HepG2 (cell line): ENCODE measurements around the gene FKBP1B. TPM values are rescaled to one million over a fixed set of nuclear protein-coding genes. Genes with fewer than 3 reads are reported as not detected.
A peak's percentile ranks its signal among the peaks of the same experiment; 100 is the strongest.

Source experiments
- HDAC2 ChIP-seq: sonication (generic); formaldehyde crosslinking; IDR thresholded peaks from 2 replicates; pipeline ENCODE4 v1.4.0; 2020; ENCODE audit warnings: missing genetic modification reagents
- HNF1B ChIP-seq: sonication (generic); formaldehyde crosslinking; IDR thresholded peaks from 2 replicates; pipeline ENCODE4 v1.5.1; 2020; ENCODE audit warnings: mild to moderate bottlenecking, moderate library complexity, missing genetic modification reagents
- KDM1A ChIP-seq: IDR thresholded peaks from 2 replicates; pipeline ENCODE4 v1.6.1; 2016; ENCODE audit warnings: missing compliant biosample characterization
- REXO4 ChIP-seq: sonication (generic); formaldehyde crosslinking; IDR thresholded peaks from 2 replicates; pipeline ENCODE4 v1.8.0; 2022; ENCODE audit warnings: missing genetic modification reagents, mild to moderate bottlenecking, borderline replicate concordance
- RNF219 ChIP-seq: sonication (generic); formaldehyde crosslinking; IDR thresholded peaks from 2 replicates; pipeline ENCODE4 v1.5.0; 2020; ENCODE audit warnings: mild to moderate bottlenecking, missing genetic modification reagents
- SRSF1 ChIP-seq: fragments of 200-400 bp; formaldehyde crosslinking; optimal IDR thresholded peaks from 2 replicates; pipeline ENCODE3; 2017; ENCODE audit warnings: mild to moderate bottlenecking, low read depth, low read length, moderate library complexity
- ZBTB7A ChIP-seq: sonication (generic); formaldehyde crosslinking; IDR thresholded peaks from 2 replicates; pipeline ENCODE4 v1.8.0; 2022; ENCODE audit warnings: mild to moderate bottlenecking, missing genetic modification reagents
- ZFP41 ChIP-seq: sonication (generic); formaldehyde crosslinking; IDR thresholded peaks from 2 replicates; pipeline ENCODE4 v1.4.0; 2020; ENCODE audit warnings: mild to moderate bottlenecking, missing genetic modification reagents, borderline replicate concordance
- ZNF17 ChIP-seq: sonication (generic); formaldehyde crosslinking; IDR thresholded peaks from 2 replicates; pipeline ENCODE4 v1.5.0; 2020; ENCODE audit warnings: mild to moderate bottlenecking, missing genetic modification reagents
- ZNF20 ChIP-seq: sonication (generic); formaldehyde crosslinking; IDR thresholded peaks from 2 replicates; pipeline ENCODE4 v1.4.0; 2020; ENCODE audit warnings: mild to moderate bottlenecking, moderate library complexity, missing genetic modification reagents
- ZNF282 ChIP-seq: fragments of 450-650 bp; IDR thresholded peaks from 2 replicates; pipeline ENCODE4 v1.6.1; 2018; ENCODE audit not compliant: partially characterized antibody
- ZNF317 ChIP-seq: sonication (generic); formaldehyde crosslinking; IDR thresholded peaks from 2 replicates; pipeline ENCODE4 v1.5.0; 2020; ENCODE audit warnings: mild to moderate bottlenecking, missing genetic modification reagents
- ZNF513 ChIP-seq: sonication (generic); formaldehyde crosslinking; conservative IDR thresholded peaks from 2 replicates; pipeline ENCODE4 v1.5.0; 2020; ENCODE audit warnings: missing genetic modification reagents
- ZNF562 ChIP-seq: sonication (generic); formaldehyde crosslinking; IDR thresholded peaks from 2 replicates; pipeline ENCODE4 v1.8.0; 2022; ENCODE audit warnings: missing genetic modification reagents, borderline replicate concordance
- ZNF646 ChIP-seq: sonication (generic); formaldehyde crosslinking; IDR thresholded peaks from 2 replicates; pipeline ENCODE4 v1.9.0; 2021; ENCODE audit warnings: mild to moderate bottlenecking, missing genetic modification reagents
- polyA plus RNA-seq, 8 experiments: library from polyadenylated mRNA; depleted of rRNA in 3 of 8; stranded (reverse) in 7 of 8; unstranded in 1 of 8; fragments of >200 nt; fragmentation: Illumina TruSeq in 4 of 8; extraction: Trizol in 4 of 8; gene quantifications; 2 replicates each; pipeline versions ENCODE4 v1.2.1 to v1.2.3, GENCODE V29; 2011 to 2016; ENCODE audit warnings: low read depth in 4 of 8, missing spikeins in 1 of 8, mixed read lengths in 1 of 8; ENCODE audit not compliant: insufficient read depth in 1 of 8
- total RNA-seq, 5 experiments: library from RNA; depleted of rRNA; stranded (reverse); fragments of >200 nt; fragmentation: Illumina TruSeq; extraction: Trizol; gene quantifications; 2 replicates each; pipeline ENCODE4 v1.2.3, GENCODE V29; 2016; ENCODE audit warnings: low read depth in 1 of 5
- TF ChIP-seq, protein P1 (sequence below): sonication (generic); formaldehyde crosslinking; IDR thresholded peaks from 2 replicates; pipeline ENCODE4 v1.5.0; 2020; ENCODE audit warnings: missing genetic modification reagents

FKBP1B gene
- total and polyA plus RNA-seq, 2 of the 13 experiments (the other 11 are each of a cell fraction or from before 2014, with no cell fraction given), result 35.2 to 96.3 TPM

- TF ChIP-seq, protein P1, sequence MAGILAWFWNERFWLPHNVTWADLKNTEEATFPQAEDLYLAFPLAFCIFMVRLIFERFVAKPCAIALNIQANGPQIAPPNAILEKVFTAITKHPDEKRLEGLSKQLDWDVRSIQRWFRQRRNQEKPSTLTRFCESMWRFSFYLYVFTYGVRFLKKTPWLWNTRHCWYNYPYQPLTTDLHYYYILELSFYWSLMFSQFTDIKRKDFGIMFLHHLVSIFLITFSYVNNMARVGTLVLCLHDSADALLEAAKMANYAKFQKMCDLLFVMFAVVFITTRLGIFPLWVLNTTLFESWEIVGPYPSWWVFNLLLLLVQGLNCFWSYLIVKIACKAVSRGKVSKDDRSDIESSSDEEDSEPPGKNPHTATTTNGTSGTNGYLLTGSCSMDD (CRISPR knock-in tag), result no peak
- no peak for TF ChIP-seq ZFP41 (CRISPR knock-in tag)
- no peak for TF ChIP-seq ZNF513 (CRISPR knock-in tag)
- no peak for TF ChIP-seq ZNF17 (CRISPR knock-in tag)
- no peak for TF ChIP-seq ZNF562 (CRISPR knock-in tag)
- peak; percentile 16 for TF ChIP-seq HDAC2
- TF ChIP-seq KDM1A (CRISPR knock-in tag), result no peak
- peak; percentile 82; the same call in 1 of the 2 replicates for TF ChIP-seq ZBTB7A (CRISPR knock-in tag)
- TF ChIP-seq ZNF282, result no peak
- TF ChIP-seq ZNF646, result no peak
- no peak for TF ChIP-seq ZNF20 (CRISPR knock-in tag)
- TF ChIP-seq SRSF1, result no peak
- no peak; the same call in 1 of the 2 replicates for TF ChIP-seq HNF1B (CRISPR knock-in tag)
- no peak for TF ChIP-seq REXO4 (CRISPR knock-in tag)
- TF ChIP-seq RNF219, result no peak
- peak; percentile 78 for TF ChIP-seq ZNF317 (CRISPR knock-in tag)
Observed at GRCh38 chr2:24046930-24047702, 2.4 kb upstream of the FKBP1B start, which contains the start of gene WDCP (continued).
